ENCODE results near the gene ATP9B. TPM values are rescaled to one million over a fixed set of nuclear protein-coding genes. Genes with fewer than 3 reads are reported as not detected.

The ATP9B gene, protein sequence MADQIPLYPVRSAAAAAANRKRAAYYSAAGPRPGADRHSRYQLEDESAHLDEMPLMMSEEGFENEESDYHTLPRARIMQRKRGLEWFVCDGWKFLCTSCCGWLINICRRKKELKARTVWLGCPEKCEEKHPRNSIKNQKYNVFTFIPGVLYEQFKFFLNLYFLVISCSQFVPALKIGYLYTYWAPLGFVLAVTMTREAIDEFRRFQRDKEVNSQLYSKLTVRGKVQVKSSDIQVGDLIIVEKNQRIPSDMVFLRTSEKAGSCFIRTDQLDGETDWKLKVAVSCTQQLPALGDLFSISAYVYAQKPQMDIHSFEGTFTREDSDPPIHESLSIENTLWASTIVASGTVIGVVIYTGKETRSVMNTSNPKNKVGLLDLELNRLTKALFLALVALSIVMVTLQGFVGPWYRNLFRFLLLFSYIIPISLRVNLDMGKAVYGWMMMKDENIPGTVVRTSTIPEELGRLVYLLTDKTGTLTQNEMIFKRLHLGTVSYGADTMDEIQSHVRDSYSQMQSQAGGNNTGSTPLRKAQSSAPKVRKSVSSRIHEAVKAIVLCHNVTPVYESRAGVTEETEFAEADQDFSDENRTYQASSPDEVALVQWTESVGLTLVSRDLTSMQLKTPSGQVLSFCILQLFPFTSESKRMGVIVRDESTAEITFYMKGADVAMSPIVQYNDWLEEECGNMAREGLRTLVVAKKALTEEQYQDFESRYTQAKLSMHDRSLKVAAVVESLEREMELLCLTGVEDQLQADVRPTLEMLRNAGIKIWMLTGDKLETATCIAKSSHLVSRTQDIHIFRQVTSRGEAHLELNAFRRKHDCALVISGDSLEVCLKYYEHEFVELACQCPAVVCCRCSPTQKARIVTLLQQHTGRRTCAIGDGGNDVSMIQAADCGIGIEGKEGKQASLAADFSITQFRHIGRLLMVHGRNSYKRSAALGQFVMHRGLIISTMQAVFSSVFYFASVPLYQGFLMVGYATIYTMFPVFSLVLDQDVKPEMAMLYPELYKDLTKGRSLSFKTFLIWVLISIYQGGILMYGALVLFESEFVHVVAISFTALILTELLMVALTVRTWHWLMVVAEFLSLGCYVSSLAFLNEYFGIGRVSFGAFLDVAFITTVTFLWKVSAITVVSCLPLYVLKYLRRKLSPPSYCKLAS
- total RNA-seq (10 to 100 TPM; 61.9 to 63.5 TPM), total RNA-seq (23.4 to 153 (median 71.7) reads per million in 172 experiments)
- polyA plus RNA-seq (2013, experiment 1 of 2): 22.7 TPM
- polyA plus RNA-seq (2013, experiment 2 of 2): 25.0 TPM

DNA sequence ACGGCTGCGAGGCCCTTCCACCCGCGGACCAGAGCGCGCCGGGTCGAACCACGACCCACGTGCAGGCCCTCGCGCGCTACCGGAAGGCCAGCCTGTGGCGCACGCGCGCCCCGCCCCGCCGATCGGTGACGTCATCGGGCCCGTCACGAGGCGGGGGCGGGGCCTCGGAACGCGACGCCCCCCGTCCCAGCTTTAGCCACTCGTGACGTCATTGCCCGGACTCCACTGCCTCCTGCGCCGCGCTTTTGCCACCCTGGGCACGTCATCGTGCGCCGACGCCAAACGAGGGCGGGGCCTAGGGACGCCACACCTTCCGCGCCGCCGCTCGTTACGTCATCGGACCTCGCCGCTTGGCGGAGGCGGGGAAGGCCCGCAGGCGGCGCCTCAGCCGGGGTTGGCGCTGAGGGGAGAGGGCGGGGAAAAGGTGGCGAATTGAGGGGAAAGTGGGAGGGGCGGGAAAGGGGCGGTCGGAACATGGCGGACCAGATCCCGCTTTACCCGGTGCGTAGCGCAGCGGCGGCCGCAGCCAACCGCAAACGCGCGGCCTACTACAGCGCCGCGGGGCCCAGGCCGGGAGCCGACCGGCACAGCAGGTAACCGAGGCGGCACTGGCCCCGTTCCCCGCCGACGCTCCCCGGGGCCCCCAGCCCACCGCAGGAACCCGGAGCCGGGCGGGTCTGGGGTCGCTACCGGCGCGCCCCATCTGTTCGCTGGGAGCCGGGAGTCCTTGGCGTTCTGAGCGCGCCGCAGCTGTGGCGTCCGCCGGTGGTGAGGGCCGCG lies at the start of gene ATP9B:
ATP9B (plus strand) TSS at position 458 of the 780 bp plus-strand sequence; CDS start at position 475, 17 bp downstream.
- H3K9me3 Mint-ChIP-seq: peaks cover 2% of the 10 kb centered on the region
- TF ChIP-seq, protein P1, sequence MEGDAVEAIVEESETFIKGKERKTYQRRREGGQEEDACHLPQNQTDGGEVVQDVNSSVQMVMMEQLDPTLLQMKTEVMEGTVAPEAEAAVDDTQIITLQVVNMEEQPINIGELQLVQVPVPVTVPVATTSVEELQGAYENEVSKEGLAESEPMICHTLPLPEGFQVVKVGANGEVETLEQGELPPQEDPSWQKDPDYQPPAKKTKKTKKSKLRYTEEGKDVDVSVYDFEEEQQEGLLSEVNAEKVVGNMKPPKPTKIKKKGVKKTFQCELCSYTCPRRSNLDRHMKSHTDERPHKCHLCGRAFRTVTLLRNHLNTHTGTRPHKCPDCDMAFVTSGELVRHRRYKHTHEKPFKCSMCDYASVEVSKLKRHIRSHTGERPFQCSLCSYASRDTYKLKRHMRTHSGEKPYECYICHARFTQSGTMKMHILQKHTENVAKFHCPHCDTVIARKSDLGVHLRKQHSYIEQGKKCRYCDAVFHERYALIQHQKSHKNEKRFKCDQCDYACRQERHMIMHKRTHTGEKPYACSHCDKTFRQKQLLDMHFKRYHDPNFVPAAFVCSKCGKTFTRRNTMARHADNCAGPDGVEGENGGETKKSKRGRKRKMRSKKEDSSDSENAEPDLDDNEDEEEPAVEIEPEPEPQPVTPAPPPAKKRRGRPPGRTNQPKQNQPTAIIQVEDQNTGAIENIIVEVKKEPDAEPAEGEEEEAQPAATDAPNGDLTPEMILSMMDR (IDR thresholded peaks at IDR 0.05): no peak
- peaks cover 21% of the 10 kb centered on the region for H3K4me1 ChIP-seq (ENCODE audit: insufficient read depth, low read length)
- peaks cover 0 to 12% of the 10 kb centered on the region in 2 experiments for H3K9me3 ChIP-seq (ENCODE audit: control insufficient read depth in 1 of 2, insufficient read depth in 1 of 2, low read length in 2 of 2)
- no peaks in the 10 kb centered on the region for H3K36me3 ChIP-seq (ENCODE audit: insufficient read depth, low read length)
- H3K27me3 ChIP-seq (ENCODE audit: control insufficient read depth in 1 of 2, insufficient read depth in 2 of 2, low read length in 2 of 2): no peaks in the 10 kb centered on the region
- H3K36me3 Mint-ChIP-seq (ENCODE audit: low read depth): peaks cover 35% of the 10 kb centered on the region
- H3K27ac ChIP-seq (ENCODE audit: low read depth in 1 of 2, low read length in 2 of 2): peak within 1 kb of the TSS; percentile 97 to 98
- H3K4me3 Mint-ChIP-seq: peak within 1 kb of the TSS; percentile 91
- intact Hi-C loops (cut with DNase I, micrococcal nuclease): loop anchor here (5.0 to 10.0 kb wide), 4 partner anchors 178 to 963 kb away; partner anchors contain the start of genes NFATC1 (in 1 of the 2), RBFA (in 1 of the 2) and SLC66A2 (in 1 of the 2)
- ChIA-PET CTCF (no interaction called here), POLR2A (interaction anchor here (0.8 to 2.2 kb wide), 10 partner anchors 11 to 1041 kb away, joined by 3 to 12 read pairs (median 4); partner anchors contain the start of gene SLC66A2)
- H3K4me1 Mint-ChIP-seq (ENCODE audit: low read depth): peaks cover 59% of the 10 kb centered on the region
- DNase-seq (peak; percentile 94 to 100 (median 98)), ATAC-seq (ENCODE audit: poor library complexity) (peak; percentile 77)
- H3K4me3 ChIP-seq (ENCODE audit: low read length): peak within 1 kb of the TSS; percentile 56
- H3K27me3 Mint-ChIP-seq: peaks cover 7% of the 10 kb centered on the region
- H3K27ac Mint-ChIP-seq: peak within 1 kb of the TSS; percentile 100

DNA sequence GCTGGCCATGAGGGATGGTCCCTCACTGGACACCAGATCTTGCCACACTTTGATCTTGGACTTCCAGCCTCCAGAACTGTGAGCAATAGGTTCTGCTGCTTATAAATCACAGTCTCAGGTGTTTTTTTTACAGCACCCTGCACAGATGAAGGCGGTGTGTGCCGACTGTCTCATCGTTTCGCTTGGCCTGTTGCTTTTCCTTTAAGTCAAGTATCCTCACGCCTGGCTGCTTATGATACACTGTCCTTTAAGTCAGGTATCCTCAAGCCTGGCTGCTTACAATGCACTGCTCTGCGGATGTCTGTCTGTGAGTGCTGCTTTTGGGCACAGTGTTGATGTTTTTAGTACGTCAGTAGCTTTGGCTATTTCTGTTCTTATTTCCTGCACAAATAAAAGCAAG lies 49.3 kb upstream of the ATP9B start:
- Mint-ChIP-seq H3K9me3 (no peaks in the 10 kb centered on the region), H3K4me1 (ENCODE audit: low read depth) (no peaks in the 10 kb centered on the region), H3K4me3 (no peak overlapping the region), H3K27ac (no peak overlapping the region), H3K36me3 (ENCODE audit: low read depth) (no peaks in the 10 kb centered on the region), H3K27me3 (peaks cover 34% of the 10 kb centered on the region)
- TF ChIP-seq, protein P1 (IDR thresholded peaks at IDR 0.05): no peak
- no peaks in the 10 kb centered on the region for H3K4me1 ChIP-seq (ENCODE audit: insufficient read depth, low read length)
- no peak for ATAC-seq (ENCODE audit: poor library complexity)
- no peak for DNase-seq
- intact Hi-C loops (cut with DNase I, micrococcal nuclease): no loop called here
- ChIA-PET CTCF (no interaction called here), POLR2A (no interaction called here)
- H3K4me3 ChIP-seq (ENCODE audit: low read length): no peak overlapping the region
- H3K9me3 ChIP-seq (ENCODE audit: control insufficient read depth in 1 of 2, insufficient read depth in 1 of 2, low read length in 2 of 2): peaks cover 0 to 25% of the 10 kb centered on the region in 2 experiments
- no peak overlapping the region for H3K27ac ChIP-seq (ENCODE audit: low read depth in 1 of 2, low read length in 2 of 2)
- no peaks in the 10 kb centered on the region for H3K36me3 ChIP-seq (ENCODE audit: insufficient read depth, low read length)
- H3K27me3 ChIP-seq (ENCODE audit: control insufficient read depth in 1 of 2, insufficient read depth in 2 of 2, low read length in 2 of 2): peaks cover 8 to 10% of the 10 kb centered on the region in 2 experiments

All from CD4-positive, alpha-beta T cell (primary cell).